Tibial artery (tissue), 4 donors: Measurements from ENCODE around the gene LIMK2.

Experiments used
- DNase-seq, 2 donors: peaks; one replicate each; pipeline ENCODE4 v3.0.0-alpha.2; 2019
- H3K27ac ChIP-seq, 2 donors: fragments of 200-600 bp; sonication (generic) in 1 of 2; 1 replicate in 1 of 2; 2 replicates in 1 of 2; pipeline ENCODE4 v1.5.1; 2018 to 2019; ENCODE audit warnings: mild to moderate bottlenecking in 1 of 2
- H3K27me3 ChIP-seq, 2 donors: fragments of 200-600 bp; sonication (generic) in 1 of 2; one replicate each; pipeline versions ENCODE4 v1.5.1 to v1.6.0; 2016 to 2019
- H3K36me3 ChIP-seq, 3 donors: fragments of 200-600 bp; sonication (generic) in 2 of 3; one replicate each; pipeline ENCODE4 v1.5.1; 2016 to 2019; ENCODE audit warnings: mild to moderate bottlenecking in 2 of 3
- H3K4me1 ChIP-seq, 4 donors: fragments of 200-600 bp; sonication (generic) in 2 of 4; 1 replicate in 3 of 4; 2 replicates in 1 of 4; pipeline ENCODE4 v1.5.1; 2016 to 2019
- H3K4me3 ChIP-seq, 2 donors: fragments of 200-600 bp; sonication (generic) in 1 of 2; 1 replicate in 1 of 2; 2 replicates in 1 of 2; pipeline ENCODE4 v1.5.1; 2018 to 2019; ENCODE audit warnings: mild to moderate bottlenecking in 2 of 2
- H3K9me3 ChIP-seq, 3 donors: fragments of 200-600 bp; sonication (generic) in 1 of 3; one replicate each; pipeline ENCODE4 v1.5.1; 2016 to 2019
- CTCF ChIP-seq, 2 experiments: fragments of 200-600 bp in 1 of 2; fragments of 450-650 bp in 1 of 2; IDR thresholded peaks; one replicate each; pipeline ENCODE4 v1.5.1; 2017 to 2019; ENCODE audit warnings: antibody characterized with exemption in 2 of 2, mild to moderate bottlenecking in 1 of 2, moderate library complexity in 1 of 2
- intact Hi-C: fragments of 100-400 bp; cut with DNase I; formaldehyde crosslinking; loops from one replicate; pipeline ENCODE4 v1.15.0; 2023; ENCODE audit warnings: low total_unique reads

Gene LIMK2

DNA sequence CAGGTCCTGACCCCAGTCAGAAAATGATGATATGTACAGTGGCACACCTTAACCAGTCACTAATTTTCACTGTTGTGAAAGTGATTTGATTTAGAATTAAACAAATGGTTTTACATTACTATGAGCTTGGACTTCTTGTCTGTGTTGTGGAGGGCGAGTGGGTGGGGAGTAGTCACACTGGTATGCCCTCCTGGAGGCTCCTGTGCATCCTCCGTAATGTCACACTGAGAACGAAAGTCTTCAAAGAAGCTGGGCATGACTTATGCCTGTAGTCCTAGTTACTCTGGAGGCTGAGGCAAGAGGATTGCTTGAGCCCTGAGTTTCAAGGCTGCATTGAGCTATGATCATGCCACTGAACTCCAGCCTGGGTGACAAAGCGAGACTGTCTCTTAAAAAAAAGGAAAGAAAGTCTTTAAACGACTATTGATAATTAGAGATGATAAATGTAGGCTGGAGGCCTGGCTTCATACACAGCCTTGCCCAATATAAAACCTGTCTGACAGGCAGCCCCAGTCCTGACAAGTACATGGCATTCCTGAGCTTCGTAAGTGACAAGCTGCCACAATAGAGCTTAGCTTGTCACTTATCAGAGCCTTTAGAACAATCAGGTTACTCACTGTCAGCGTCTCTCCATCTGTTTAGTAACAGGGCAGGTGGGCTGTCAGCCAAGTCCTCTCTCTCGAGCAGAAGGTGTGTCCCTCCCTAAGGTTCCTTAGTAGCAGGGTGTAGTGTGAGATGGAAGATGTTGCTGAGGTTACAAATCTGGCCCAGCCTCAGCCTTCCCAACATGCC is 5.0 kb upstream of the LIMK2 start:
- TF ChIP-seq CTCF (IDR thresholded peaks at IDR 0.05) = no peak
- peaks cover 0 to 8% (median 7%) of the 10 kb centered on the region in 4 donors for H3K4me1 ChIP-seq
- intact Hi-C loops = no loop called here
- H3K27me3 ChIP-seq = no peaks in the 10 kb centered on the region
- DNase-seq = no peak
- no peak overlapping the region for H3K27ac ChIP-seq
- peaks cover 32 to 50% (median 45%) of the 10 kb centered on the region in 3 donors for H3K36me3 ChIP-seq
- H3K9me3 ChIP-seq = no peaks in the 10 kb centered on the region
- H3K4me3 ChIP-seq = no peak overlapping the region

GRCh38 chr22:31210556-31211421 is 1.3 kb upstream of the LIMK2 start:
- intact Hi-C loops = loop anchor here (1.0 kb wide), 1 partner anchor 63 kb away; no protein-coding TSS in a partner anchor

DNA sequence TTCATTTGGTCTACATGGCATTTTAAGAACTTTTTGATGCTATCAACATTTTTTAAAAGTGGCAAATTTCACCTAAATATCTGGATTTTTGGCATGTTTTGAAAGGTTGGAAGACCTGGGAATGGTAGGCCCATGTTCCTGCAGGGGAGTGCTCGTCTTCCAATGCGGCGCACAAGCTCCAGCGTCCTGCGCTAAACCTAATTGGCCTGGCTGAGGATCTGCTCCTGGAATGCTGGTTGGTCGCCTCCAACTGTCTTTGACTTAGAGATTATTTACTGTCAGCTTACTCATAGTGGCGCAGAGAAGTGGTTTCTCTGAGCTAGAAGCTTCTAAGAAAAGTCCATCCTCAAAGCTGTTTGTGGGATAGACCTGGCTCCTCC is 626 bp upstream of the LIMK2 start:
- H3K27ac ChIP-seq = peak overlapping the region; percentile 67 to 69
- no peaks in the 10 kb centered on the region for H3K27me3 ChIP-seq
- intact Hi-C loops = loop anchor here (1.0 kb wide), 1 partner anchor 62 kb away; no protein-coding TSS in a partner anchor
- no peak for DNase-seq
- H3K4me1 ChIP-seq = peaks cover 0 to 22% (median 19%) of the 10 kb centered on the region in 4 donors
- H3K36me3 ChIP-seq = peaks cover 2 to 9% (median 4%) of the 10 kb centered on the region in 3 donors
- no peaks in the 10 kb centered on the region for H3K9me3 ChIP-seq
- no peak for TF ChIP-seq CTCF (IDR thresholded peaks at IDR 0.05)
- H3K4me3 ChIP-seq = peak overlapping the region; percentile 74 to 93

More at GRCh38 chr22:31210556-31211421, 1.3 kb upstream of the LIMK2 start:
- DNase-seq = peak in 1 of 2 donors; percentile 41
- Histone ChIP-seq H3K4me3 (no peak overlapping the region), H3K27ac (peak overlapping the region; percentile 67 to 69), H3K4me1 (peaks cover 0 to 22% (median 19%) of the 10 kb centered on the region in 4 donors), H3K9me3 (no peaks in the 10 kb centered on the region), H3K27me3 (no peaks in the 10 kb centered on the region), H3K36me3 (peaks cover 8 to 16% (median 10%) of the 10 kb centered on the region in 3 donors)
- no peak for TF ChIP-seq CTCF (IDR thresholded peaks at IDR 0.05)

GRCh38 chr22:31212783-31213629 is 908 bp downstream of the LIMK2 start:
- intact Hi-C loops = no loop called here
- no peaks in the 10 kb centered on the region for H3K36me3 ChIP-seq
- TF ChIP-seq CTCF (IDR thresholded peaks at IDR 0.05) = no peak
- peak overlapping the region; percentile 67 to 69 for H3K27ac ChIP-seq
- H3K27me3 ChIP-seq = no peaks in the 10 kb centered on the region
- H3K4me1 ChIP-seq = peaks cover 0 to 25% (median 19%) of the 10 kb centered on the region in 4 donors
- peak overlapping the region; percentile 74 to 93 for H3K4me3 ChIP-seq
- DNase-seq = no peak
- no peaks in the 10 kb centered on the region for H3K9me3 ChIP-seq

GRCh38 chr22:31215018-31215535 is 3.0 kb downstream of the LIMK2 start:
- no peak for DNase-seq
- Histone ChIP-seq H3K27ac (no peak overlapping the region), H3K4me3 (no peak overlapping the region), H3K27me3 (no peaks in the 10 kb centered on the region), H3K36me3 (no peaks in the 10 kb centered on the region), H3K9me3 (no peaks in the 10 kb centered on the region), H3K4me1 (peaks cover 0 to 25% (median 19%) of the 10 kb centered on the region in 4 donors)
- no peak for TF ChIP-seq CTCF (IDR thresholded peaks at IDR 0.05)
- intact Hi-C loops = no loop called here
